ENCODE data around the gene MATR3.

Gene MATR3

GRCh38 chr5:139377226-139377625 lies 83.7 kb downstream of the MATR3 start:
- in situ Hi-C loops (cut with MboI; ENCODE audit: low pct_unique_long_range_greater_than_20kb, low sequenced_read_pairs): no loop called here
- no peak for DNase-seq

- DNase-seq: no peak
- in situ Hi-C loops (cut with MboI; ENCODE audit: low pct_unique_long_range_greater_than_20kb, low sequenced_read_pairs): no loop called here
Measured at GRCh38 chr5:139378101-139378825, 84.7 kb downstream of the MATR3 start.

DNA sequence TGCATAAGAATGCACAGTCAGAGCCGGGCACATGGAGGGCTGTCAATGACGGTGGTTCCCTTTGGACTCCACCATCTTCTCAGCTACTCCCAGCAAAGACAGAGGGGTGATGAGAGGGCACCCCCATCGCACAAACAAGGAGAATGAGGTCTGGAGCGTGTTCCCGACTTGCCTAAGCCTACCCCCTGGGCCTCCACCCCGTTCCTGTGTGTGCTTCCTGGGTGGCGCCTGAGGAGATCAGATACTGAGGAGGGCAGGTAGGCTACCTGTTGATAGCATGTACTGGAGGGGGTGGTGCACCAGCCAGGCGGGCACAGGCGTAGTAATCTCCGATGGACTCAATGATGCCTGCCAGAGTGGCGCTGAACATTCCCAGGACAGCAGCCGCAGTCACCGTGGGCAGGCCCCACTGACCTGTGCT lies 85.4 kb downstream of the MATR3 start:
- in situ Hi-C loops (cut with MboI; ENCODE audit: low pct_unique_long_range_greater_than_20kb, low sequenced_read_pairs): no loop called here

DNA sequence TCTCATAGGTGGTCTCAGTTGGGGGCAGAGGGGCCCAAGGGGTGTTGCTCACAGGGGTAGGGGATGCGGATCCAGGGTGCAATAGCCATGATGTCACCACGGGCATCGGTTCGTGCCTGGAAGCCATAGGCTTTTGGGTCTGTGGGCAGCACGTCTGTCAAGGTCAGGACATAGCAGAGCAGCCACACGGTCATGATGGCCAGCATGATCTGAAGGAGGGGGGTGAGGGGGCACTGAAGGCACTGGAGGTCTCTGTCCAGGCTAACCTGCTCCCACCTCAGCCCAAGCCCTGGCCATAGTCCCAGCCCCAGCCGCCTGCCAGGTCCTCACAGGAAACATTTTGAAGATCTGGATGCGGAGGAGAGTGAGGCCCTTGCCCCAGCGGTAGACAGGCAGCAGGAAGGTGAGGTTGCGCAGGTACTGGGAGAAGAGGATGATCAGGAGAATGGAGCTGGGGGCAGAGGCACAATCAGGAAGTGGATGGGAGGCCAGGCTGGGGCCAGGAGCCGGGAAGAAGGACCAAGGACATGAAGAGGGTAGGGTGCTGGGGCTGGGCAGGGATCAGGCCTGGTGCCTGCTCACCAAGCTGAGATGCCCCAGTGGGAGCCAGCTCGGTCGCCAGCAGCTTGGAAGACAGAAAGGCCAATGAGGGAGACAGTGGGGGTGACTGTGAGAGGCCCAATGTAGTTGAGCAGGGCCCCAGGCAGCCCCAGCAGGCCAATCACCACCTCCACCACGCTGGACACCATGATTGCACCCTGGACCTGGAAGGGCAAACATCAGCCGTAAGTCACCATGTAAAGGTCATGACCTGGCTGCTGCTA lies 86.3 kb downstream of the MATR3 start:
- no peak for DNase-seq
- in situ Hi-C loops (cut with MboI; ENCODE audit: low pct_unique_long_range_greater_than_20kb, low sequenced_read_pairs): no loop called here

More for the DNA sequence above, 85.4 kb downstream of the MATR3 start:
- DNase-seq: no peak

Measured in KBM-7 (cell line).